NCI-H345 treated with DMSO at 0.1 percent for 48 hours (cell line): ENCODE results near the gene BRCC3.

Experiments
- DNase-seq: peaks from one replicate; lab custom pipeline; 2025; ENCODE audit not compliant: unreplicated experiment; lab: John Stamatoyannopoulos, UW

Gene BRCC3

GRCh38 chrX:155070975-155071693, at the start of gene BRCC3, which contains the start of the genes CMC4 and MTCP1:
BRCC3 (plus strand) TSS chrX:155071508; CDS start chrX:155071528, 20 bp downstream.
CMC4 (minus strand) TSS chrX:155071136; CDS start chrX:155064023, 7,113 bp downstream.
MTCP1 (minus strand) TSS chrX:155071136; CDS start chrX:155066010, 5,126 bp downstream.
- DNase-seq = peak; percentile 87

DNA sequence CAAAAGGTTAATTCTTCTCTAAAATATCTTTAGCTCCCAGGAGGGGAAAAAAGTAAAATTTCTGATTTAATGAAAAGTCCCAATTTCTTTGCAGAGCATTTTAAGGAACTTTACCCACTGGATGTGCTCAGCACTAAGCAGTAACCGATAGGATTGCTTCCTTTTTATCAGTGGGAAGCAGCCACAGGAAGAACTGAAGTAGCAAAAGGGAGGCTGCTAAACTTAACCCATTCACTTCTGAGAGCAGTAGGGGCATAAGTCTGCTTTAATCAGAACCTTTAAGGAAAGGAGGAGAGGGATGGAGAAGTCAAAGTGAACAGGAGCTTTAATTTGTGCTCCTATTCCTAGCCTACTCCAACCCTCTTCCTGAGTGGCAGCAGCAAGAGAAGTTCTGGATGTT, 48.7 kb upstream of the BRCC3 start, which contains the start of gene F8:
F8 (minus strand) TSS at position 139 of the 400 bp plus-strand sequence. CDS start 171 bp downstream, outside the sequence.
- no peak for DNase-seq

GRCh38 chrX:155023907-155024833, 47.1 kb upstream of the BRCC3 start:
- DNase-seq = no peak

DNA sequence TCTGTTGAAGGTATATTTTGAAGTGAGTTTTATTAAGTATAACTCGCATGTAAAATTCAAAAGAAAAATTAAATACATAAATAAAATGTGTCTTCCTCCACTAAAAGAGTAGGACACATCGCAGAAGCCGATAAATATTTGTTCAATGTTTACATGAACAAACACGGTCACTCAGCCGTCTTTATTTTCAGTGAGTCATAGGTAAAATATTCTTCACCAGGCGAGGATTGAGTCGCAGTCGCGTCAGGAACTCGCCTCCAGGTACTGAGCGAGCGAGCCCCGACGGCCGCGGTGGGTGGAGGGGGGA, 44.9 kb upstream of the BRCC3 start:
- DNase-seq = no peak

- peak; percentile 79 for DNase-seq
Measured at GRCh38 chrX:155026727-155027508, 44.4 kb upstream of the BRCC3 start, which contains the start of gene FUNDC2. FUNDC2 (plus strand) TSS chrX:155026844; CDS start chrX:155026939, 95 bp downstream.

DNA sequence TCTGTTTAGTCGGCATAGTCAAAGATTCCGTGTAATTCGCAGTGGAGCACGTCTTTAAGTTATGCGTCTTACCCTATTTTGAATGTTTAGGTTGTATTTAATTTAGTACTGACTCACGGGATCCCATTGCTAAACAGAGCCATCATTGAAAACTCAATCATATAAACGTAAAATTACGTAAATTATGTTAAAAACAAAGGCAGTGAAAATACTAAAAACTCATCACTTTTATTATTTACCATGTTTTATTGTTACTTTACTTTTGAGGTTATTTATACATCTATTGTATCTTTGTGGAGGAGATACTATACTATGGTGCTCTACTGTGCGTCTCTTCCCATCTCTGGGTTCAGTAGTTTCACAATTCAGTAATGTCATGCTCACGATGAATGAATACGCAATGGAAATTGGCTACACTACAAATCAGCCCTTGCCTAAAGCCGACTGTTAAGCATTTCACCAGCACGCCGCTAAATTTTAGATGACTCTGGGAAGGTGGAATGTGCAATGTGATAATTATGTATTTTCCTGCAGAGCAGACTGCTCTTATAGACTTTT, 43.7 kb upstream of the BRCC3 start:
- DNase-seq = no peak

GRCh38 chrX:155028129-155028528, 43.2 kb upstream of the BRCC3 start:
- no peak for DNase-seq

GRCh38 chrX:155028877-155029291, 42.4 kb upstream of the BRCC3 start:
- DNase-seq = no peak

GRCh38 chrX:155031657-155032056, 39.7 kb upstream of the BRCC3 start:
- no peak for DNase-seq

GRCh38 chrX:155035688-155036087, 35.6 kb upstream of the BRCC3 start:
- no peak for DNase-seq

- no peak for DNase-seq
Measured at GRCh38 chrX:155046129-155046810, 25.0 kb upstream of the BRCC3 start.

DNA sequence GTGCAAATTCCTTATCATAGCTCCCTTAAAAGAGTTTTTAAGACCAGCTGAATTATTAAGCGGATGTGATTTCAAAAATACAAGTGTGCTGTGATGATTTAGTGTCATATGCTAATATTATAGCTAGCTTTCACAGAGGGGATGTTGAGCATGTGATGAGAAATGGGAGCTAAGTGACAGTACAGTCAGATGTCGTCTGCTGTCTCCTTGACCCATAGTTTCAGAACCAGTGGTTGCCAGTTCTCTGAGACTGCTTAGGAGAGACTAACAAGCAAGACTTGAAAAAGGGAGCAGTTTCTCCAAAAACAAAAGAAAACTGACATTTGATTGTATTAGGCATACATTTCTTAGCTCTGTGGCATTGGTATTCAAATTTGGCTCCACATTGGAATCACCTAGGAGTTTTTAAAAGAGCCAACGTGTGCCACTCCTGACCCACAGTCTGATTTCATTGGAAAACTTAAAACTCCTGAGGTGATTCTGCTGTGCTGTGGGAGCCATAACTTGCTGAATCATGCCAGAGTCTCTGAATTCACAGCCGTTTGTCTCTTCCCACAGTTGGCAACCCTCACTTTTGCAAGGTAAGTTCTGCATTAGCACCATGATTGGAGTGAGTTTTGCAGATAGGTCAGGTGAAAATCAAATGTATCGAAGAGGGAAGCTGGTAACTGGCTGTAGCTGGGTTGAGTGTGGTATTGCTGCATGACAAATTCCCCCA, 24.3 kb upstream of the BRCC3 start:
- DNase-seq = no peak

DNA sequence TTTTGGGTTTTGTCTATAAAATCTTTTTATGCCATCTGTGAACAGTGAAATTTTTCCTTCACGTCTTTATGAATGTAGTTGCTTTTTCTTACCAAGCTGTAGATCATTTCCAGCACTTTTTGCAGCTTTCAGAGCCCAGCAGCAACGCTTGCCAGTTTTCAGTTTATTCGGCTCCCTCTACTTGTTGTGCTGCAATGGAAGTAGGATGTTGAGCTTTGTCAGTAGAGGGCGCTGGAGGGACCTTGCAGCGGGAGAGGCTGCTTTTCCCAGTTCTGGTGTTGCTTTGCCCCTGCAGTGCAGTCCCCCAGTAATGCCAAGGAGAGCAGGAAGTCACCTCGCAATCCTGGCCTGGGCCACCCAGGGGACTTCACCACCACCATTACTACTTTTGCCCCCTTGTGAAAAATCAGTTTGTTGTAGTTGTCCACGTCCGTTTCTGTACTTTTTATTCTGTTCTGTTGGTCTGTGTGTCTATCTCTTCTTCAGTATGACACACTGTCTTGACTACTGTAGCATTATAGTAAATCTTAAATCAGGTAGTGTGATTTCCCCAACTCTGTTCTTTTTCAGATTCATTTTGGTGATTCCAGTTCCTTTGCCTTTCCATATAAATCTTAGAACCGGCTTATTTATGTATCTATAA, 22.2 kb upstream of the BRCC3 start:
- no peak for DNase-seq

GRCh38 chrX:155052738-155053498, 18.4 kb upstream of the BRCC3 start:
- no peak for DNase-seq

DNA sequence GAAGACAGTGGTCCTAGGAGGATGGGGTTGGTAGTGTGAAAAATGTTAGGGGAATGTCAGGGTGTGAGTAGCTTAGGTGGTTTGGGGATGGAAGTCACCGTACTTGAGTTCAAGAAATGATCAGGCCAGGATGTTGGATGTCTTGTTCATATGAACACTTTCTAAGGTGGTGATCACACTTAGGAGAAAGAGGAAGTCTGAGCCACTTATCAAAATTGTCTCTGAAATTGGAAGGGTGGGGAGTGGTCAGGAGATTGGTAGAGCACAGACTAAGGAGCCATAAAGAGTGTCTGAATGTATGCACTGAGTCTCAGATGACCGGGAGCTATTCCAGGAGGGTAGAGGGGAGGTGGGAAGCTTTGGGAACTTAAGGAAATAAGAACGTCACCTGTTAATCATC, 17.7 kb upstream of the BRCC3 start:
- DNase-seq = no peak

GRCh38 chrX:155054255-155054654, 17.1 kb upstream of the BRCC3 start:
- no peak for DNase-seq

- no peak for DNase-seq
Measured at GRCh38 chrX:155055494-155055893, 15.8 kb upstream of the BRCC3 start.

DNA sequence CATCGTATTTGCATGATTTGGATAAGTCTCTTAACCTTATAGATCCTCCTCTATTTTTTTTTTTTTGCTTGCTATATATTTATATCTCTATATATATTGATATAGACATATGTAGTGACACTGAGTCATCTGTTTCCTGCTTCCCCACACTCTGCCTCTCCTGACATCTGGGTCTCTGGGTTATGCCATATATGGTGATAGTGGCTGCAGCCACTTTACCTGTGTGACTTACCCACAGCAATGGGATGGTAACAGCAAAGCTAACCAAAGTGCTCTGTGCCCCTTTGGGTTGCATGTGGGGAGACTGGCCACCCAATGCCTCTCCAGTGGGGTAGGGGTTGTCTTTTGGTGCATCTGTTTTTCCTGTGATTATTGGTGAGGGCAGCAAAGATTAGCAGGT, 14.8 kb upstream of the BRCC3 start:
- no peak for DNase-seq
